Measurements from ENCODE around the gene KAT7.
"Not testable (repeated sequence)": the region's sequence is repeated elsewhere in the genome, so short reads cannot be mapped to it uniquely, and the experiment has no call there.

Gene KAT7

DNA sequence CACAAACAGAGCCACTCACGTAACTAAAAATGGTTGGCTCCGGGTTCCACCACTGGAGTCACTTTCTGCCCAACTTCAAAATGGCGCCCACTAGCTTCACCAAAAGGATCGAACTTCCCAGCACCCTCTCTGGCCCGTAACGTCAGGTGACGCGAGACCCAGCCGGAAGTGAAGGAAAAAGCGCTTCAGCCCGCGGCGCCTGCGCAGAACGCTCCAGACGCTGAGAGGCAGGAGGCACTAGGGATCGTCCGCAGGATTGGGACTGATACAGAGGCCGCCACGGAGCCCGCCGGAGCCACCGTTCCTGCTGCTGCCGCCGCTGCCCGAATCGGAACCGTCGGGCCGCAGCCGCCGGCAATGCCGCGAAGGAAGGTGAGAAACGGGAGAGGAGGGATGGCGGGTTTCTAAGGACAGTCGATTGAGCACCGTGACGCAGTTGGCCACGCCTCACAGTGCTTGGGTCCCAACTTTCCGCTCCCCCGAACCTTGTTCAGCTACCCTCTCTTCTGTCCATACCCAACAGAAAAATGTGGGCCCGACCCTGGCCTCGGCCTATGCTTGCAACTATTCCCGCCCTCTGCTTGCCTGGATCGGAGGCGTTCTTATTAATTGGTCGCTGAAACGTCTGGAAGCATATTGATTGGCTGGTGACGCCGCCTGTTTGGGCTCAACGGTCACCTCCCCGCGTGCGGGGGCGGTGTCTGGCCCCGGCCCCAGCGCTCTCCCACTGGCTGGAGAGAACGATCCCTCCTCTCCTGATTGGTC lies at the start of gene KAT7:
TSS of gene KAT7 (plus strand) at position 204 of the 765 bp plus-strand sequence. CDS start at position 358, 154 bp downstream.
- peak; percentile 98 for DNase-seq

- peak; percentile 3 for DNase-seq
These were observed 48.7 kb upstream of the KAT7 start for GRCh38 chr17:49739641-49740271.

DNA sequence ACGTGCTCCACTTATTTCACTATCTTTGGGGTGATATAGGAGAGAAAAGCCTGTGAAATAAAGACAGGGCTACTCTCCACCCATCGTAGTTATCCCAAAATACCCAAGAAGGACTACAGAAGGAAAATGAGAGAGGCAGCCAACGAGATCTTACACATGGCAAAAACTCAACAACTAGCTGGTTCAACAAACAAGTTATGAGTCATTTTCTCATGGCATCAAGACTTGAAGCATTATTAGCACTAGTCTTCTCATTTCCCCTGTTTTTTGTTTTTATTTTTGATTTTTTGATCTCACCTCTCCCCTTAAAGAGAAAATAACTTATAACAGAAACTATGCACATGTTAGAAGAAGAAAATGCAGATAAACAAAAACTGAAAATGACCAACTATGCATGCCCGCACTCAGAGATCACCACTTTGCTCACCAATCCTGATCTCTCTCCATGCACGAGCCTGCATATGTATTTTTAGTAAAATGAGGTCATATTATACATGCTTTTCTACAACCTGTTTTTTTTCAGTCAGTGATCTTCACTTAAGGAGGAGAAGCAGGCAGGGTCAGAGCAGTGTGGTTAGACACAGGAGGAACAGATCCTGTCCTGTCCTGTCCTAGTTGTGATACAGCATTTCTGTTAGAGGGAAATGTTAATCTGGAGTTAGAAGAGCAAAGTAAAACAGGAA lies 47.3 kb upstream of the KAT7 start:
- DNase-seq: no peak

- DNase-seq: no peak
These were observed 46.8 kb upstream of the KAT7 start for GRCh38 chr17:49741692-49742076.

- no peak for DNase-seq
These were observed 46.3 kb upstream of the KAT7 start for GRCh38 chr17:49742166-49742638.

DNA sequence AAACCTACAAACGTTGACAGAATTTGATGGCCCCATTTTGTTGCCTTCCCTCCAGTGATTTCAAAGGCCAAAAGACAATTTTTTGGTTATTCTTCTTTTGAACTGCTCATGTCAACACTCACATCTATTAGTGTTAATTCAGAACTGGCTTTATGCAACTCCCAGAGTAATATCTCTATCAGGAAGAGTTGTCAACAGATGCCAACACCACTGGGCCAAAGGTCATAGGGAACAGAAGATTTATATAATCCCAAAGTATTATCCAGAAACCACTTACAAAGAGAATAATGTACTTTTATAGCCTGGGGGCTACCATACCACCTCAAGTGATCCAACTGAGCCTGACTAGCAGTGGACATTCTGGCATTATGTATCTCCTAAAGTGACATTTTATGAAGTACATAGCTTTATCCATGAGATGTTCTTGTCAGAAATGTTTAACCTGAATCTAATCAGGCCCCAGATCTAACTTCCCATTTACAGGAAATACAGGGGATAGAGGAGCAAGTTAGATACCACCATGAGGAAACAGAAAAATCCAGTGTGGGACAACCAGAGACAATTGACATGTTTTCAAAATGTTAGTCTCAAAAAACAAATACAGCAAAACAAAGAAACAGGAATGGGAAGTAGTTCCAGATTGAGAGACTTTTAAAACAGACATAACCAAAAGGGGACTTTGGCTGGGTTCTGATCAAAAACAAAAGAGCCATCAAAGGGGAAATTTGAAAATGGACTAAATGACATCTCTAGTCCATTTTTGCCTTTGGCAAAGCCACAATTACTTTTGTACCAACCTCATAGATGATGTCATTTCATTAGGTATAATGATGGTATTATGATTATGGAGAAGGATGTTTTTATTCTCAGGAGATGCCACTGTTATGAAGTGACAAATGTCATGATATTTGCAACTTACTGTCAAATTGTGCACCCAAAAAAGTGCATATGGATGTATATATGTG lies 43.0 kb upstream of the KAT7 start:
- DNase-seq: no peak

- DNase-seq: no peak
These were observed 41.5 kb upstream of the KAT7 start for GRCh38 chr17:49746791-49747490.

DNA sequence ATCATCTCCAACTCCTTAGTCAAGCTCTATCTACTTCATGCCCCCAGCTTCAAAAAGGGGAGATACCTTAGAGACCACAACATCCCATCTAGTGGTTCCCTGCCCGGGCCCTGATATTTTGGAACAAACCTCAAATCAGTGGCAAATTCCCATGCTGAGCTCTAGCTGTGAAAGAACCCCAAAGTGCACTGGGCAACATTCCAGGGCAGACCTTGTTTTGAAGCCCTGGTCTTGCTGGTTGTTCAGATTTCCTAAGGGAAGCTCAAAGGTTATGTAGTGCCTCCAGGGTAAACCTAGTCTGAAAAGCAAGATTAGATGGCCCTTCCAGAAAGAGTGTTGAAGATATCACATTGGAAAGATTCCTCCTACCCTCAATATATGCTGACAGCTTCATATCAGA lies 40.8 kb upstream of the KAT7 start:
- DNase-seq: no peak

DNA sequence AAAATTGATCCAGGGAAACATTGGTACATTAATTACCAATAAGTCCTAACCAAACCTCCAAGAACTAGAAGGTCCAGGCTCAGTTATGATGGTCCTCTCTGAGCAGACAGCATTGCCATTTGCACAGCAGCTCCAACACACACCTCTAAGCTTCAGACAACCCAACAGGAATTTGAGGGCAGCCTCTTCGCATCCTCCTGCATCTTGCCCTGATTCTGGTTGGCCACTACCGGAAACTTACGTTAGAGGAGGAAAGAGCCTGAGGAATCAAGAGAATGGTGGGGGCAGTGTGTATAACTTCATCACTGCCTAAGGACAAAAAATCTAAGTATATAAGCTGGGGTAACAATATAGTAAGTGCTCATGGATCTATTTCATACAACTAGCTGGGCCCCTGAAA lies 40.3 kb upstream of the KAT7 start:
- DNase-seq: no peak

GRCh38 chr17:49748791-49749190 lies 39.7 kb upstream of the KAT7 start:
- DNase-seq: no peak

DNA sequence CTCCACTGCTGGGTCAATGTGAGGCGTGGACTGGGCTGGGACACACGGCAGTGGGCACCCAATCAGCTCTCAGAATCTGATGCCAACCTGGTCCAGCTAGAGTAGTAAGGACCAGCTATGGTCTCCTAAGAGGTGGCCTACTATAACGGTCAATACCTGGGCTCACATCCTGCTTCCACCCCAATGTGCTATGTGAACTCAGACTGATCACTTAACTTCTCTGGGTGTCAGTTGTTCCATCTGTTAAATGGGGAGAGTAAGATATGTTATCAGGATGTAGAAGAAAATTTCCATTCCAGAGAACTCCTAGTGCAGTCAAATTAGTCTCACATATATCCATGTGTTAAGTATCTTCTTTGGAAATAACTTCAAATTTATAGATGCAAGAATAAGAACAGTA lies 38.8 kb upstream of the KAT7 start:
- DNase-seq: no peak

- no peak for DNase-seq
These were observed 36.0 kb upstream of the KAT7 start for GRCh38 chr17:49752508-49752907.

- DNase-seq: no peak
These were observed 34.5 kb upstream of the KAT7 start for GRCh38 chr17:49753959-49754391.

DNA sequence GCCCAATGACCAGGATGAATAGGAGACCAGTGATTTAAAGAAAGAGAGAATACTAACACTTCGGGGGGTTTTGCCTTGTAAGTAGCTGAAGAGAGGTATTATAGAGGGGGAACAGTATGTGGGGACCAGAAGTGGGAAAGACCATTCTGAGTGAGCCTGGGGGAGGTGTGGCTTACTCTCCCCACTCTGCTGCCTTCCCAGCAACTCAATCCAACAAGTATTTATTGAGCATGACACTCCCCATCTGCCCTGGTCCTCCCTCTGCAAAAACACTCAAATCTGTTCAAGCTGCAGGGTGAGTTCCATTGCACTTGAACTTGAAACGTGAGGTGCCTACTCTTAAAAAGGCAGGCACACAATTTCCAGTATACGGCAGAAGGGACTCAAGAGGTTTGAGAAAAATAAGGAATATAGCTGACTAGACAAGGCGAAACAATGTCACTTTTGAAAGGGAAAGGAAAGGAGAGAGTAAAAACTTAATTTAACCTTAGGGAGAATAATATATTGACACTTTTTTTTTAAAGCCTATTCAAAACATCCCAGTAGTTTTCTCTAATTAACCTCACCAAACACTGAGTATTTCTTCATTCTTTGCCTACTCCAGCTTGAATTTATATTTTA lies 32.7 kb upstream of the KAT7 start:
- no peak for DNase-seq

DNA sequence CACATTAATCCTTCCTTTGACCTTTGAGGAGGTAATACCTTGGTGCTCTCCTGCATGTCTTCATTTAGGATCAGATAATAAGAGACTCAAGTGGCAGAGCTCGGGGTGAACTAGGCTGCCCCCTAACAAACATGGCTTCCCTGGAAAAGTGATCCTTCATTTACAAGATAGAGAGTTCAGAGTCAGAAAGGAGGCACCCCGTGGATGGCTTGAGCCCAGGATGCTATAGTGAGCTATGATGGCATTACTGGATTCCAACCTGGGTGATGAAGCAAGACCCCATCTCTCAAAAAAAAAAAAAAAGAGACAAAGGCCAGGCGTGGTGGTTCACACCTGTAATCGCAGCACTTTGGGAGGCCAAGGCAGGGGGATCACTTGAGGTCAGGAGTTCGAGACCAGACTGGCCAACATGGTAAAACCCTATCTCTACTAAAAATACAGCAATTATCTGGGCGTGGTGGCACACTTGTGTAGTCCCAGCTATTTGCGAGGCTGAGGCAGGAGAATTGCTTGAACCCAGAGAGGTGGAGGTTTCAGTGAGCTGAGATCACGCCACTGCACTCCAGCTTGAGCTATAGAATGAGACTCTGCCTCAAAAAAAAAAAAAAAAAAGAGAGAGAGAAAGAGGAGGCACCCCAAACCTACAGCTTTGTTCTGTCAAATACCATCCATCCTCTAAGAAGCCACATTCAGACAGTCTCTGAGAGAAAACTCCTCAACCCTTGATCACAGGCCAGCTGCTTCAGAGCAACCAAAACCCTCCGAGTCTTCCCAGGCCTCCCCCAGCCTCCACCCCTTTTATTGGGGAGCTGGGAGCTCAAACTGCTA lies 31.9 kb upstream of the KAT7 start:
- no peak for DNase-seq

GRCh38 chr17:49757151-49757777 lies 31.2 kb upstream of the KAT7 start:
- DNase-seq: no peak

DNA sequence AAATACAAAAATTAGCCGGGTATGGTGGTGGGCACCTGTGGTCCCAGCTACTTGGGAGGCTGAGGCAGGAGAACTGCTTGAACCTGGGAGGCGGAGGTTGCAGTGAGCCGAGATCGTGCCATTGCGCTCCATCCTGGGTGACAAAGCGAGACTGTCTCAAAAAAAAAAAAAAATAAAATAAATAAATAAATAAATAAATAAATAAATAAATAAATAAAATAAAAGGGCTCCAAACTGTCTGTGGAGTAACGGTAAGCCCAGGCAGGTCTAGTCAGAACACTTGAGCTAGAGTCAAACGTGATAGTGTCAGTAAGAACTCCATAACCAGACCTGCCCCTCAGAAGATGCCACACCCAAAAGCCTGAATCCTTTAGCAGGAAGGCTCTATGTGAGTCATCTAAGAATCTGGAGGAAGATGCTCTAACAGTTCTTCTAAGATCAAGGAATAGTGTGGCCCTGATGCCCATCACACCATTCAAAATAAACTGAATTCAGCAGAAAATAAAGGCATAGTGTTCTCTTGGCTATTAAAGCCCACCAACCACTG lies 29.9 kb upstream of the KAT7 start:
- not testable (repeated sequence) for DNase-seq

DNA sequence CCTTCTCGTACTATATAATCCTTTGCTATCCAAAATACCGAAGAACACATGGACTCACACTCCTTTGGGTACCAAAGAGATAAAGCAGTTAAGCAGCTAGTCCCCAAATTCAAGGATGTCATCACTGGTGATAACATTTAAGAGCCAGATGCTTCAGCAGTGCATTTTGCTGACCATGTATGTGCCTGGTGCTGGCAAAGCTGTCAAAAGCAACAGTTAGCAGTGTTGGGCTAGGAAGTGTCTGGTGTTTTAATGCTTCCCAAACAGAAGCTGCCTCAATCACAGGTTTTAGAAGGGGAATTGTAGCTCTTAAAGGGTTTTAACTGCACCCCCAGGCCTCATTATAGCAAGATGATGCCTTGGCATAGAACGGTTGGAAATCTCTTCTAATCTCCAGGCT lies 29.3 kb upstream of the KAT7 start:
- no peak for DNase-seq

- DNase-seq: no peak
These were observed 28.2 kb upstream of the KAT7 start for GRCh38 chr17:49760296-49760695.
